Uterus (tissue), 4 donors: ENCODE measurements around the gene CACNA1F. TPM values are rescaled to one million over a fixed set of nuclear protein-coding genes. Genes with fewer than 3 reads are reported as not detected.

Source experiments
- DNase-seq, 2 donors: peaks; one replicate each; pipeline ENCODE4 v3.0.0-alpha.2; 2019 to 2020
- H3K27ac ChIP-seq, 2 donors: fragments of 200-600 bp; sonication (generic); 1 replicate in 1 of 2; 2 replicates in 1 of 2; pipeline ENCODE4 v1.5.1; 2016 to 2018
- H3K27me3 ChIP-seq, 2 donors: fragments of 200-600 bp; sonication (generic); one replicate each; pipeline ENCODE4 v1.5.1; 2018 to 2019; ENCODE audit warnings: control low read depth in 1 of 2
- H3K36me3 ChIP-seq, 2 donors: fragments of 200-600 bp; sonication (generic); one replicate each; pipeline ENCODE4 v1.5.1; 2019; ENCODE audit warnings: control low read depth in 1 of 2
- H3K4me1 ChIP-seq, 2 donors: fragments of 200-600 bp; sonication (generic); one replicate each; pipeline ENCODE4 v1.5.1; 2018 to 2019; ENCODE audit warnings: control low read depth in 1 of 2
- H3K4me3 ChIP-seq, 2 donors: fragments of 200-600 bp; sonication (generic); 1 replicate in 1 of 2; 2 replicates in 1 of 2; pipeline ENCODE4 v1.5.1; 2018 to 2019; ENCODE audit warnings: mild to moderate bottlenecking in 1 of 2
- H3K9me3 ChIP-seq, 2 donors: fragments of 200-600 bp; sonication (generic); one replicate each; pipeline ENCODE4 v1.5.1; 2019; ENCODE audit warnings: control low read depth in 1 of 2
- CTCF ChIP-seq, 4 experiments: fragments of 200-600 bp in 2 of 4; fragments of 450-650 bp in 2 of 4; sonication (generic) in 2 of 4; IDR thresholded peaks; one replicate each; pipeline ENCODE4 v1.5.1; 2016 to 2019; ENCODE audit warnings: antibody characterized with exemption in 4 of 4, mild to moderate bottlenecking in 2 of 4, moderate library complexity in 1 of 4
- POLR2A ChIP-seq, 2 donors: fragments of 450-650 bp; IDR thresholded peaks; one replicate each; pipeline ENCODE4 v1.6.1; 2016; ENCODE audit warnings: antibody characterized with exemption in 2 of 2, mild to moderate bottlenecking in 1 of 2, moderate library complexity in 1 of 2
- intact Hi-C: fragments of 100-400 bp; cut with DNase I; formaldehyde crosslinking; loops from one replicate; pipeline ENCODE4 v1.15.1; 2023; ENCODE audit warnings: low total_unique reads
- total RNA-seq, 4 donors: library from RNA; depleted of rRNA in 3 of 4; stranded (reverse); fragments of >200 nt in 3 of 4; gene quantifications; one replicate each; pipeline versions ENCODE4 v1.1.0 to v1.2.4, GENCODE V29; 2014 to 2023
- donor health status: DM: yes; HTN: yes; CAD: no.

CACNA1F gene
- total RNA-seq, 4 donors from 2014 or later: 0.07 to 0.98 TPM; not detected in 2

- Histone ChIP-seq H3K27me3 (no peaks in the 10 kb centered on the region), H3K9me3 (no peaks in the 10 kb centered on the region), H3K36me3 (no peaks in the 10 kb centered on the region), H3K4me3 (no peak overlapping the region), H3K4me1 (no peaks in the 10 kb centered on the region), H3K27ac (no peak overlapping the region)
- no peak for DNase-seq
- TF ChIP-seq POLR2A (IDR thresholded peaks at IDR 0.05) (no peak), CTCF (IDR thresholded peaks at IDR 0.05) (no peak)
- intact Hi-C loops: no loop called here
Measured at GRCh38 chrX:49177873-49178480, 55.2 kb downstream of the CACNA1F start.

- intact Hi-C loops: no loop called here
- TF ChIP-seq POLR2A (IDR thresholded peaks at IDR 0.05) (no peak), CTCF (IDR thresholded peaks at IDR 0.05) (no peak)
- Histone ChIP-seq H3K4me1 (no peaks in the 10 kb centered on the region), H3K27me3 (no peaks in the 10 kb centered on the region), H3K27ac (no peak overlapping the region), H3K4me3 (no peak overlapping the region), H3K9me3 (no peaks in the 10 kb centered on the region), H3K36me3 (no peaks in the 10 kb centered on the region)
- DNase-seq: no peak
Measured at GRCh38 chrX:49177338-49177833, 55.8 kb downstream of the CACNA1F start.

GRCh38 chrX:49176421-49177326, 56.5 kb downstream of the CACNA1F start:
- no peaks in the 10 kb centered on the region for H3K36me3 ChIP-seq

GRCh38 chrX:49175435-49176274, 57.5 kb downstream of the CACNA1F start:
- Histone ChIP-seq H3K9me3 (no peaks in the 10 kb centered on the region), H3K36me3 (no peaks in the 10 kb centered on the region), H3K27me3 (no peaks in the 10 kb centered on the region), H3K27ac (no peak overlapping the region), H3K4me1 (no peaks in the 10 kb centered on the region), H3K4me3 (no peak overlapping the region)
- intact Hi-C loops: no loop called here
- TF ChIP-seq POLR2A (IDR thresholded peaks at IDR 0.05): no peak
- TF ChIP-seq CTCF (IDR thresholded peaks at IDR 0.05): no peak
- DNase-seq: no peak

More at GRCh38 chrX:49176421-49177326, 56.5 kb downstream of the CACNA1F start:
- no peak for DNase-seq
- Histone ChIP-seq H3K27me3 (no peaks in the 10 kb centered on the region), H3K4me3 (no peak overlapping the region), H3K27ac (no peak overlapping the region), H3K9me3 (no peaks in the 10 kb centered on the region), H3K4me1 (no peaks in the 10 kb centered on the region)
- TF ChIP-seq CTCF (IDR thresholded peaks at IDR 0.05) (no peak), POLR2A (IDR thresholded peaks at IDR 0.05) (no peak)
- intact Hi-C loops: no loop called here
